Astrocyte of the spinal cord (primary cell): Measurements from ENCODE around the gene NT5C2.

ENCODE experiments used
- DNase-seq: peaks from one replicate; pipeline ENCODE4 v3.0.0; 2011; ENCODE audit warnings: low read depth, low spot score
- H3K4me3 ChIP-seq: 2 replicates; pipeline ENCODE4 v1.5.1; 2011; ENCODE audit warnings: low read depth, mild to moderate bottlenecking, low read length, moderate library complexity
- CTCF ChIP-seq: IDR thresholded peaks from 2 replicates; pipeline ENCODE4 v1.5.1; 2012; ENCODE audit warnings: low read depth, mild to moderate bottlenecking, low read length, inconsistent platforms
- in situ Hi-C: cut with HindIII; loops from 2 replicates; pipeline ENCODE4 v1.10.0; 2017; ENCODE audit warnings: low sequenced_read_pairs

Gene NT5C2

GRCh38 chr10:103053659-103054581, 139.2 kb downstream of the NT5C2 start:
- in situ Hi-C loops, result no loop called here
- H3K4me3 ChIP-seq, result peak overlapping the region; percentile 31
- TF ChIP-seq CTCF, result peak; percentile 69
- peak; percentile 79 for DNase-seq

- H3K4me3 ChIP-seq, result no peak overlapping the region
- in situ Hi-C loops, result no loop called here
- TF ChIP-seq CTCF, result no peak
- DNase-seq, result no peak
These were observed 143.8 kb downstream of the NT5C2 start for GRCh38 chr10:103049237-103049636.

GRCh38 chr10:103047381-103047780, 145.7 kb downstream of the NT5C2 start:
- in situ Hi-C loops, result no loop called here
- no peak for TF ChIP-seq CTCF
- no peak for DNase-seq
- H3K4me3 ChIP-seq, result no peak overlapping the region

GRCh38 chr10:103045961-103046360, 147.1 kb downstream of the NT5C2 start:
- DNase-seq, result no peak
- H3K4me3 ChIP-seq, result no peak overlapping the region
- TF ChIP-seq CTCF, result no peak
- in situ Hi-C loops, result no loop called here

GRCh38 chr10:103044942-103045489, 148.1 kb downstream of the NT5C2 start:
- peak; percentile 58 for DNase-seq
- in situ Hi-C loops, result no loop called here
- no peak for TF ChIP-seq CTCF
- no peak overlapping the region for H3K4me3 ChIP-seq

- no peak for DNase-seq
- in situ Hi-C loops, result no loop called here
- H3K4me3 ChIP-seq, result no peak overlapping the region
- no peak for TF ChIP-seq CTCF
These were observed 150.2 kb downstream of the NT5C2 start for GRCh38 chr10:103042908-103043307.
